ENCODE data around the gene DLX3. TPM values are rescaled to one million over a fixed set of nuclear protein-coding genes. Genes with fewer than 3 reads are reported as not detected.

Gene DLX3
- total RNA-seq, 1 donor from 2014 or later, result 0.04 TPM

DNA sequence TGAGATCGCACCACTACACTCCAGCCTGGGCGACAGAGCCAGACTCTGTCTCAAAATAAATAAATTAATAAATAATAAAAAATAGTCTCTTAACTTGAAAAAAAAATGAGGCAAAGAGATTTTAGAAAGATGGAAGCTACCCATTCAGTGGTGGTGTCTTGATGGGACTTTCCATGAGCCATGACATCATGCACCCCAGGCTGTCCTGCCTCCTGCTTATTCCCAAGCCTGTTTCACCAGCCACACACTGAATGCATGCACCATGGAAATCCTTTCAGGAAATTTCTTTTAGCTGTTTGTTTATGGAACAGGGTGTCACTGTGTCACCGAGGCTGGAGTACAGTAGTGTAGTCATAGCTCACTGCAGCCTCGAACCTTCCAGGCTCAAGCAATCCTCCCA is 8.9 kb upstream of the DLX3 start:
- Mint-ChIP-seq H3K4me3 (no peak overlapping the region), H3K27me3 (ENCODE audit: insufficient read depth, low read depth) (peaks cover 21% of the 10 kb centered on the region)
- no peak for DNase-seq (ENCODE audit: low spot score)

DNA sequence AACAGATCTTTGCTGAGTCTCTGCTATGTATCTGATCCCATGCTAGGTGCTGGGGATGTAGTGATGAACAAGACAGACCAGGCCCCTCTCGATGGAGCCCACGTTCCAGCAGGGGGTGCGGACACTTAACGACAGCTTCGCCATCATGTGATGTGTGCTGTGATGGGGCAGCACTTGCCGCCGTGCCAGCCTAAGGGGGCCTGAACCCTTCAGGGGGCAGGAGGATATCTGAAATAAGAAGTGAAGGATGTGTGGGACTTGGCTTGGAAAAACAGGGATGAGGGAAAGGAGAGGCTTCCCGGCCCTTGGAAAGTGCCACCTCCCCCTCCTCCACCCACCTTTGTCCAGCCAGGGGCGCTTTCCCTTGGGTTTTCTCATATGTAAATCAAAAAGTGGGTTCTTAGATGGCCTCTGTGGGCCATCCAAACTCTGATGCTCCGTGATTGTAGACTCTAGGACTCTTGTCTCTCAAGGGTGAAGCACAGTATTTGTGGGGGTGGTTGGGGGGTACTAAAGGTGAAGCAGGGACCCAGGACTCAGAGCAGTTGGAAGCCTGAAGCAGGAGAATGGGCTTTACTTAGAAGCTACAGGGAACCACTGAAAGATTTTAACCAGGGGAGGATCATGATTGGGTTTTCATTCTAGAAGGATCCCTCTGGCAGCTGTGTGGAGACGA is 4.0 kb upstream of the DLX3 start:
- H3K4me2 ChIP-seq, result no peak overlapping the region
- no peaks in the 10 kb centered on the region for H3K9me3 ChIP-seq (ENCODE audit: low read depth)
- no peak overlapping the region for H3K27ac Mint-ChIP-seq
- no peak overlapping the region for H3K4me3 ChIP-seq
- DNase-seq (ENCODE audit: low spot score), result no peak
- no peak overlapping the region for H3K27ac ChIP-seq
- H4K20me1 ChIP-seq (ENCODE audit: low read depth), result no peaks in the 10 kb centered on the region
- H3K4me1 Mint-ChIP-seq, result peaks cover 20% of the 10 kb centered on the region
- no peaks in the 10 kb centered on the region for H3K9me3 Mint-ChIP-seq
- H3K4me1 ChIP-seq, result peaks cover 6% of the 10 kb centered on the region
- H3K27me3 Mint-ChIP-seq (ENCODE audit: insufficient read depth, low read depth), result peaks cover 50% of the 10 kb centered on the region
- H3K9ac ChIP-seq, result no peak overlapping the region
- H2AFZ ChIP-seq (replicated peaks), result peak overlapping the region; percentile 93
- H3K36me3 Mint-ChIP-seq, result no peaks in the 10 kb centered on the region
- H3K79me2 ChIP-seq (ENCODE audit: low read depth), result no peaks in the 10 kb centered on the region
- peaks cover 28% of the 10 kb centered on the region for H3F3A ChIP-seq (ENCODE audit: low read depth)
- no peak overlapping the region for H3K4me3 Mint-ChIP-seq
- TF ChIP-seq EZH2phosphoT487 (IDR thresholded peaks at IDR 0.05) (no peak), EZH2 (IDR thresholded peaks at IDR 0.05) (no peak)
- TF ChIP-seq, protein P1, sequence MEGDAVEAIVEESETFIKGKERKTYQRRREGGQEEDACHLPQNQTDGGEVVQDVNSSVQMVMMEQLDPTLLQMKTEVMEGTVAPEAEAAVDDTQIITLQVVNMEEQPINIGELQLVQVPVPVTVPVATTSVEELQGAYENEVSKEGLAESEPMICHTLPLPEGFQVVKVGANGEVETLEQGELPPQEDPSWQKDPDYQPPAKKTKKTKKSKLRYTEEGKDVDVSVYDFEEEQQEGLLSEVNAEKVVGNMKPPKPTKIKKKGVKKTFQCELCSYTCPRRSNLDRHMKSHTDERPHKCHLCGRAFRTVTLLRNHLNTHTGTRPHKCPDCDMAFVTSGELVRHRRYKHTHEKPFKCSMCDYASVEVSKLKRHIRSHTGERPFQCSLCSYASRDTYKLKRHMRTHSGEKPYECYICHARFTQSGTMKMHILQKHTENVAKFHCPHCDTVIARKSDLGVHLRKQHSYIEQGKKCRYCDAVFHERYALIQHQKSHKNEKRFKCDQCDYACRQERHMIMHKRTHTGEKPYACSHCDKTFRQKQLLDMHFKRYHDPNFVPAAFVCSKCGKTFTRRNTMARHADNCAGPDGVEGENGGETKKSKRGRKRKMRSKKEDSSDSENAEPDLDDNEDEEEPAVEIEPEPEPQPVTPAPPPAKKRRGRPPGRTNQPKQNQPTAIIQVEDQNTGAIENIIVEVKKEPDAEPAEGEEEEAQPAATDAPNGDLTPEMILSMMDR (IDR thresholded peaks at IDR 0.05), result no peak
- H3K36me3 ChIP-seq, result no peaks in the 10 kb centered on the region
- H3K27me3 ChIP-seq, result peaks cover 92% of the 10 kb centered on the region

More for the DNA sequence above, 8.9 kb upstream of the DLX3 start:
- Histone ChIP-seq H4K20me1 (ENCODE audit: low read depth) (no peaks in the 10 kb centered on the region), H3K4me3 (no peak overlapping the region), H3K4me1 (no peaks in the 10 kb centered on the region), H3K27me3 (peaks cover 77% of the 10 kb centered on the region), H3K36me3 (no peaks in the 10 kb centered on the region), H3K79me2 (ENCODE audit: low read depth) (no peaks in the 10 kb centered on the region), H3K9me3 (ENCODE audit: low read depth) (no peaks in the 10 kb centered on the region), H3K27ac (no peak overlapping the region), H3K9ac (no peak overlapping the region), H2AFZ (replicated peaks) (no peak overlapping the region), H3F3A (ENCODE audit: low read depth) (no peaks in the 10 kb centered on the region), H3K4me2 (no peak overlapping the region)
- no peaks in the 10 kb centered on the region for H3K4me1 Mint-ChIP-seq
- no peak overlapping the region for H3K27ac Mint-ChIP-seq
- TF ChIP-seq EZH2 (IDR thresholded peaks at IDR 0.05), result no peak
- peaks cover 2% of the 10 kb centered on the region for H3K9me3 Mint-ChIP-seq
- H3K36me3 Mint-ChIP-seq, result no peaks in the 10 kb centered on the region

DNA sequence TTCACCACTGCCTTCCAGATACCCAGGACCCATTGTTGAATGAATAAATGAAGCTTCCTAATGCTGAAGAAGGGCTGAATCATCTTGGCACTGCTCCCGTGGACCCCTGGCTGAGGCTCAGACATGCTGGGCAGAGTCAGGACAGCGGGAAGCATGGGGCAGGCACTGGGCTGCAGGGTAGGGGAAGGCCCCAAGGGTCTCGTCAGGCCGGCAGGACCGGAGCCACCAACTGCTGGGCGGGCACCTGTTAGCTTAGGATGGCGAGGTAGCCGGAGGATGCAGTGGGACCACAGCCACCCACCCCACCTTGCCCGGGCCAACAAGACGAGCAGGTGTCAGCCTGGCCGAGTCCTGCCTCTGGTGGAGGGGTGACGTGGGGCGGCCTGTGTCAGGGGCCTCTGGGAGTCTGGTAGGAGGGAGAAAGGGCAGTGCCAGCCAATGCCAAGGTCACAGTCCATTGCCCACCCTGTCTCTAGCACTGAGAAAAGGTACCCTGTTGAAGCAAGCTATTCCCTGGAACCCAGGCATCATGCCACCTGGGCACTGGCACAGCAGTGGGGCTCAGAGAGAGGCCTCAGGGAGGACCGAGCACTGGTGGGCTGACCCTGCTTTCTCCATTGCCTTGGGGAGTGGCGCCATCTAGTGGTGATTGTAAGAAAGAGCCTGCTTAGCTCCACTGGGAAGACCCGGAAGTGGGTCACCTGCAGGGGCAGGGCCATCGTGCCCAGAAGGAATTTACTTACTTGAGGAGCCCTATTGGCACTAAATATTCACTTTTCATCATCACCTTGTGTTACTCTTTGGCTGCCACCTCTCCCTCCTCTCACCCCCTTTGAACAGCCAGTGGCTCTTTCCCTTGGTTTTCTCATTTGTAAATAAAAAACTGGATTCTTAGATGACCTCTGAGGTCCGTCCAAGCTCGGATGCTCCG is 3.0 kb upstream of the DLX3 start:
- Histone ChIP-seq H3K4me2 (no peak overlapping the region), H3K79me2 (ENCODE audit: low read depth) (no peaks in the 10 kb centered on the region), H3K9ac (no peak overlapping the region), H2AFZ (replicated peaks) (peak overlapping the region; percentile 93), H3K4me1 (peaks cover 13% of the 10 kb centered on the region), H3F3A (ENCODE audit: low read depth) (peaks cover 31% of the 10 kb centered on the region), H3K9me3 (ENCODE audit: low read depth) (no peaks in the 10 kb centered on the region), H3K4me3 (no peak overlapping the region), H3K36me3 (no peaks in the 10 kb centered on the region), H3K27me3 (peaks cover 92% of the 10 kb centered on the region), H3K27ac (no peak overlapping the region), H4K20me1 (ENCODE audit: low read depth) (no peaks in the 10 kb centered on the region)
- DNase-seq (ENCODE audit: low spot score), result peak; percentile 94
- peaks cover 50% of the 10 kb centered on the region for H3K27me3 Mint-ChIP-seq (ENCODE audit: insufficient read depth, low read depth)
- H3K4me3 Mint-ChIP-seq, result peak overlapping the region; percentile 7
- H3K9me3 Mint-ChIP-seq, result no peaks in the 10 kb centered on the region
- TF ChIP-seq EZH2phosphoT487 (IDR thresholded peaks at IDR 0.05) (no peak), EZH2 (IDR thresholded peaks at IDR 0.05) (no peak)
- TF ChIP-seq, protein P1 (IDR thresholded peaks at IDR 0.05), result peak; percentile 94
- H3K36me3 Mint-ChIP-seq, result no peaks in the 10 kb centered on the region
- peaks cover 22% of the 10 kb centered on the region for H3K4me1 Mint-ChIP-seq
- no peak overlapping the region for H3K27ac Mint-ChIP-seq

Data from neural progenitor cell (in vitro differentiated cells).